ENCODE measurements around the gene DOK6. TPM values are rescaled to one million over a fixed set of nuclear protein-coding genes. Genes with fewer than 3 reads are reported as not detected.

Gene DOK6
- total and polyA plus RNA-seq, 2 experiments from 2014 or later = 0.29 to 0.42 TPM

DNA sequence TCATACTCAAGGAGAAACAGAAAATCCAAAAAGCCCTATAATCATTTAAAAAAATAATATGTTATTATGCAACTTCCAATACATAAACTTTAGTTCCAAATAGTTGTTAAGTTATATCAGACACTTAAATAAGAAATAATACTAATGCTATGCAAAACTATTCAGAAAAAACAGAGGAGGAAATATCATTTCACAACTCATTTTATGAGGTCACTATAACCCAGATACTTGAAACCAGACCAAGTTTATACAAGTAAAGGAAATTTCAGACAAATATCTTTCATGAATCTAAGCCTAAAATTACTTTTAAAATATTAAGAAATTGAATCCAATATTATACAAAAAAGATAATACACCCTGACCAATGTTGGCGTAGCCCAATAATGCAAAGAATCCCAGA is 286.2 kb downstream of the DOK6 start:
- Histone ChIP-seq H3K27me3 (ENCODE audit: insufficient read depth) (no peaks in the 10 kb centered on the region), H3K27ac (ENCODE audit: low read depth) (no peak overlapping the region), H4K20me1 (replicated peaks; ENCODE audit: insufficient read depth) (no peaks in the 10 kb centered on the region), H3K9me2 (ENCODE audit: insufficient read depth) (peaks cover 7% of the 10 kb centered on the region; the same call in 1 of the 2 replicates), H2AFZ (no peak overlapping the region), H3K4me3 (no peak overlapping the region), H3K4me2 (no peak overlapping the region), H3F3A (replicated peaks; ENCODE audit: low read depth) (no peaks in the 10 kb centered on the region), H3K4me1 (ENCODE audit: insufficient read depth) (peaks cover 7% of the 10 kb centered on the region), H3K79me2 (replicated peaks; ENCODE audit: insufficient read depth) (no peaks in the 10 kb centered on the region), H3K36me3 (ENCODE audit: insufficient read depth) (no peaks in the 10 kb centered on the region)
- H3K27me3 Mint-ChIP-seq (ENCODE audit: insufficient read depth, low read depth, poor library complexity) = no peaks in the 10 kb centered on the region
- H3K27ac Mint-ChIP-seq = no peak overlapping the region
- H3K9me3 Mint-ChIP-seq = no peaks in the 10 kb centered on the region; the same call in 2 of the 3 replicates
- DNase-seq (ENCODE audit: low spot score) (no peak), ATAC-seq (no peak)
- H3K4me3 Mint-ChIP-seq = no peak overlapping the region
- TF ChIP-seq, protein P1, sequence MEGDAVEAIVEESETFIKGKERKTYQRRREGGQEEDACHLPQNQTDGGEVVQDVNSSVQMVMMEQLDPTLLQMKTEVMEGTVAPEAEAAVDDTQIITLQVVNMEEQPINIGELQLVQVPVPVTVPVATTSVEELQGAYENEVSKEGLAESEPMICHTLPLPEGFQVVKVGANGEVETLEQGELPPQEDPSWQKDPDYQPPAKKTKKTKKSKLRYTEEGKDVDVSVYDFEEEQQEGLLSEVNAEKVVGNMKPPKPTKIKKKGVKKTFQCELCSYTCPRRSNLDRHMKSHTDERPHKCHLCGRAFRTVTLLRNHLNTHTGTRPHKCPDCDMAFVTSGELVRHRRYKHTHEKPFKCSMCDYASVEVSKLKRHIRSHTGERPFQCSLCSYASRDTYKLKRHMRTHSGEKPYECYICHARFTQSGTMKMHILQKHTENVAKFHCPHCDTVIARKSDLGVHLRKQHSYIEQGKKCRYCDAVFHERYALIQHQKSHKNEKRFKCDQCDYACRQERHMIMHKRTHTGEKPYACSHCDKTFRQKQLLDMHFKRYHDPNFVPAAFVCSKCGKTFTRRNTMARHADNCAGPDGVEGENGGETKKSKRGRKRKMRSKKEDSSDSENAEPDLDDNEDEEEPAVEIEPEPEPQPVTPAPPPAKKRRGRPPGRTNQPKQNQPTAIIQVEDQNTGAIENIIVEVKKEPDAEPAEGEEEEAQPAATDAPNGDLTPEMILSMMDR (conservative IDR thresholded peaks at IDR 0.05; ENCODE audit: low read depth in 2 of 2) = no peak
- no peak for TF ChIP-seq ETS1 (IDR thresholded peaks at IDR 0.05)
- no peak for TF ChIP-seq POLR2AphosphoS5 (IDR thresholded peaks at IDR 0.05; ENCODE audit: low read depth)
- TF ChIP-seq, protein P2, sequence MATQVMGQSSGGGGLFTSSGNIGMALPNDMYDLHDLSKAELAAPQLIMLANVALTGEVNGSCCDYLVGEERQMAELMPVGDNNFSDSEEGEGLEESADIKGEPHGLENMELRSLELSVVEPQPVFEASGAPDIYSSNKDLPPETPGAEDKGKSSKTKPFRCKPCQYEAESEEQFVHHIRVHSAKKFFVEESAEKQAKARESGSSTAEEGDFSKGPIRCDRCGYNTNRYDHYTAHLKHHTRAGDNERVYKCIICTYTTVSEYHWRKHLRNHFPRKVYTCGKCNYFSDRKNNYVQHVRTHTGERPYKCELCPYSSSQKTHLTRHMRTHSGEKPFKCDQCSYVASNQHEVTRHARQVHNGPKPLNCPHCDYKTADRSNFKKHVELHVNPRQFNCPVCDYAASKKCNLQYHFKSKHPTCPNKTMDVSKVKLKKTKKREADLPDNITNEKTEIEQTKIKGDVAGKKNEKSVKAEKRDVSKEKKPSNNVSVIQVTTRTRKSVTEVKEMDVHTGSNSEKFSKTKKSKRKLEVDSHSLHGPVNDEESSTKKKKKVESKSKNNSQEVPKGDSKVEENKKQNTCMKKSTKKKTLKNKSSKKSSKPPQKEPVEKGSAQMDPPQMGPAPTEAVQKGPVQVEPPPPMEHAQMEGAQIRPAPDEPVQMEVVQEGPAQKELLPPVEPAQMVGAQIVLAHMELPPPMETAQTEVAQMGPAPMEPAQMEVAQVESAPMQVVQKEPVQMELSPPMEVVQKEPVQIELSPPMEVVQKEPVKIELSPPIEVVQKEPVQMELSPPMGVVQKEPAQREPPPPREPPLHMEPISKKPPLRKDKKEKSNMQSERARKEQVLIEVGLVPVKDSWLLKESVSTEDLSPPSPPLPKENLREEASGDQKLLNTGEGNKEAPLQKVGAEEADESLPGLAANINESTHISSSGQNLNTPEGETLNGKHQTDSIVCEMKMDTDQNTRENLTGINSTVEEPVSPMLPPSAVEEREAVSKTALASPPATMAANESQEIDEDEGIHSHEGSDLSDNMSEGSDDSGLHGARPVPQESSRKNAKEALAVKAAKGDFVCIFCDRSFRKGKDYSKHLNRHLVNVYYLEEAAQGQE (IDR thresholded peaks at IDR 0.05; ENCODE audit: unreplicated experiment) = no peak
- no peak for TF ChIP-seq NANOG (IDR thresholded peaks at IDR 0.05; ENCODE audit: borderline replicate concordance)
- TF ChIP-seq STAT1 (IDR thresholded peaks at IDR 0.05; ENCODE audit: unreplicated experiment) = no peak
- no peak for TF ChIP-seq ZNF462 (CRISPR knock-in tag; IDR thresholded peaks at IDR 0.05)
- TF ChIP-seq ZNF114 (CRISPR knock-in tag; IDR thresholded peaks at IDR 0.05) = no peak
- no peak for TF ChIP-seq EZH2 (IDR thresholded peaks at IDR 0.05; ENCODE audit: low read depth, unreplicated experiment)
- TF ChIP-seq EZH2phosphoT487 (IDR thresholded peaks at IDR 0.05; ENCODE audit: unreplicated experiment) = no peak
- TF ChIP-seq JUNB (IDR thresholded peaks at IDR 0.05; ENCODE audit: unreplicated experiment) = no peak
- TF ChIP-seq CREB1 (CRISPR knock-in tag; IDR thresholded peaks at IDR 0.05; ENCODE audit: low read depth) = no peak
- no peak for TF ChIP-seq ZNF331 (CRISPR knock-in tag; IDR thresholded peaks at IDR 0.05; ENCODE audit: low read depth)
- H3K36me3 Mint-ChIP-seq (ENCODE audit: low read depth) = no peaks in the 10 kb centered on the region
- peaks cover 7% of the 10 kb centered on the region; the same call in 2 of the 3 replicates for H3K4me1 Mint-ChIP-seq
